ENCODE measurements around the gene WNT9B.

Gene WNT9B

GRCh38 chr17:46889519-46889918 lies 38.1 kb downstream of the WNT9B start:
- Histone ChIP-seq H3K36me3 (ENCODE audit: control insufficient read depth, insufficient read depth, low read length) (no peaks in the 10 kb centered on the region), H3K9me3 (ENCODE audit: control insufficient read depth, low read length) (no peaks in the 10 kb centered on the region), H3K4me1 (ENCODE audit: control insufficient read depth, insufficient read depth, low read length) (peaks cover 13% of the 10 kb centered on the region), H3K4me3 (ENCODE audit: insufficient read depth, low read depth, low read length) (no peak overlapping the region), H3K27me3 (ENCODE audit: control insufficient read depth, insufficient read depth, low read length, poor library complexity, severe bottlenecking) (no peaks in the 10 kb centered on the region), H3K27ac (ENCODE audit: insufficient read depth, low read depth, low read length, poor library complexity, severe bottlenecking) (no peak overlapping the region)
- 93 to 96% methylated on average over 4 of the region's 4 CpGs for WGBS, 2 experiments

GRCh38 chr17:46889992-46890564 lies 38.7 kb downstream of the WNT9B start:
- Histone ChIP-seq H3K4me3 (ENCODE audit: insufficient read depth, low read depth, low read length) (no peak overlapping the region), H3K27ac (ENCODE audit: insufficient read depth, low read depth, low read length, poor library complexity, severe bottlenecking) (no peak overlapping the region), H3K9me3 (ENCODE audit: control insufficient read depth, low read length) (no peaks in the 10 kb centered on the region), H3K36me3 (ENCODE audit: control insufficient read depth, insufficient read depth, low read length) (no peaks in the 10 kb centered on the region), H3K4me1 (ENCODE audit: control insufficient read depth, insufficient read depth, low read length) (peaks cover 13% of the 10 kb centered on the region), H3K27me3 (ENCODE audit: control insufficient read depth, insufficient read depth, low read length, poor library complexity, severe bottlenecking) (no peaks in the 10 kb centered on the region)
- 53 to 56% methylated on average over 13 of the region's 13 CpGs for WGBS, 2 experiments

- Histone ChIP-seq H3K9me3 (ENCODE audit: control insufficient read depth, low read length) (no peaks in the 10 kb centered on the region), H3K27ac (ENCODE audit: insufficient read depth, low read depth, low read length, poor library complexity, severe bottlenecking) (no peak overlapping the region), H3K27me3 (ENCODE audit: control insufficient read depth, insufficient read depth, low read length, poor library complexity, severe bottlenecking) (no peaks in the 10 kb centered on the region), H3K4me1 (ENCODE audit: control insufficient read depth, insufficient read depth, low read length) (peaks cover 13% of the 10 kb centered on the region), H3K36me3 (ENCODE audit: control insufficient read depth, insufficient read depth, low read length) (no peaks in the 10 kb centered on the region), H3K4me3 (ENCODE audit: insufficient read depth, low read depth, low read length) (no peak overlapping the region)
- WGBS, 2 experiments: 90 to 94% methylated on average over 6 of the region's 6 CpGs
These were observed 39.3 kb downstream of the WNT9B start for GRCh38 chr17:46890638-46891037.

GRCh38 chr17:46892192-46892703 lies 40.9 kb downstream of the WNT9B start:
- 87 to 91% methylated on average over 4 of the region's 4 CpGs for WGBS, 2 experiments
- Histone ChIP-seq H3K27ac (ENCODE audit: insufficient read depth, low read depth, low read length, poor library complexity, severe bottlenecking) (no peak overlapping the region), H3K4me3 (ENCODE audit: insufficient read depth, low read depth, low read length) (no peak overlapping the region), H3K4me1 (ENCODE audit: control insufficient read depth, insufficient read depth, low read length) (peaks cover 13% of the 10 kb centered on the region), H3K36me3 (ENCODE audit: control insufficient read depth, insufficient read depth, low read length) (no peaks in the 10 kb centered on the region), H3K9me3 (ENCODE audit: control insufficient read depth, low read length) (no peaks in the 10 kb centered on the region), H3K27me3 (ENCODE audit: control insufficient read depth, insufficient read depth, low read length, poor library complexity, severe bottlenecking) (no peaks in the 10 kb centered on the region)

- WGBS, 2 experiments: 90 to 92% methylated on average over 9 of the region's 9 CpGs
- no peak overlapping the region for H3K4me3 ChIP-seq (ENCODE audit: insufficient read depth, low read depth, low read length)
- H3K9me3 ChIP-seq (ENCODE audit: control insufficient read depth, low read length): peaks cover 2% of the 10 kb centered on the region
- H3K27ac ChIP-seq (ENCODE audit: insufficient read depth, low read depth, low read length, poor library complexity, severe bottlenecking): no peak overlapping the region
- H3K27me3 ChIP-seq (ENCODE audit: control insufficient read depth, insufficient read depth, low read length, poor library complexity, severe bottlenecking): no peaks in the 10 kb centered on the region
- peaks cover 12% of the 10 kb centered on the region for H3K4me1 ChIP-seq (ENCODE audit: control insufficient read depth, insufficient read depth, low read length)
- H3K36me3 ChIP-seq (ENCODE audit: control insufficient read depth, insufficient read depth, low read length): no peaks in the 10 kb centered on the region
These were observed 42.6 kb downstream of the WNT9B start for GRCh38 chr17:46894024-46894423.

- Histone ChIP-seq H3K4me3 (ENCODE audit: insufficient read depth, low read depth, low read length) (no peak overlapping the region), H3K36me3 (ENCODE audit: control insufficient read depth, insufficient read depth, low read length) (no peaks in the 10 kb centered on the region), H3K9me3 (ENCODE audit: control insufficient read depth, low read length) (peaks cover 2% of the 10 kb centered on the region), H3K27ac (ENCODE audit: insufficient read depth, low read depth, low read length, poor library complexity, severe bottlenecking) (no peak overlapping the region), H3K27me3 (ENCODE audit: control insufficient read depth, insufficient read depth, low read length, poor library complexity, severe bottlenecking) (no peaks in the 10 kb centered on the region), H3K4me1 (ENCODE audit: control insufficient read depth, insufficient read depth, low read length) (peaks cover 7% of the 10 kb centered on the region)
- WGBS, 2 experiments: 81 to 83% methylated on average over 29 of the region's 29 CpGs
These were observed 43.2 kb downstream of the WNT9B start for GRCh38 chr17:46894476-46895151.

GRCh38 chr17:46895171-46895570 lies 43.8 kb downstream of the WNT9B start:
- 92 to 93% methylated on average over 9 of the region's 9 CpGs for WGBS, 2 experiments
- Histone ChIP-seq H3K27ac (ENCODE audit: insufficient read depth, low read depth, low read length, poor library complexity, severe bottlenecking) (no peak overlapping the region), H3K36me3 (ENCODE audit: control insufficient read depth, insufficient read depth, low read length) (no peaks in the 10 kb centered on the region), H3K27me3 (ENCODE audit: control insufficient read depth, insufficient read depth, low read length, poor library complexity, severe bottlenecking) (no peaks in the 10 kb centered on the region), H3K4me3 (ENCODE audit: insufficient read depth, low read depth, low read length) (no peak overlapping the region), H3K9me3 (ENCODE audit: control insufficient read depth, low read length) (peaks cover 2% of the 10 kb centered on the region), H3K4me1 (ENCODE audit: control insufficient read depth, insufficient read depth, low read length) (peaks cover 3% of the 10 kb centered on the region)

- H3K4me3 ChIP-seq (ENCODE audit: insufficient read depth, low read depth, low read length): no peak overlapping the region
- no peaks in the 10 kb centered on the region for H3K27me3 ChIP-seq (ENCODE audit: control insufficient read depth, insufficient read depth, low read length, poor library complexity, severe bottlenecking)
- 90 to 92% methylated on average over 9 of the region's 9 CpGs for WGBS, 2 experiments
- no peak overlapping the region for H3K27ac ChIP-seq (ENCODE audit: insufficient read depth, low read depth, low read length, poor library complexity, severe bottlenecking)
- H3K36me3 ChIP-seq (ENCODE audit: control insufficient read depth, insufficient read depth, low read length): no peaks in the 10 kb centered on the region
- peaks cover 2% of the 10 kb centered on the region for H3K9me3 ChIP-seq (ENCODE audit: control insufficient read depth, low read length)
- H3K4me1 ChIP-seq (ENCODE audit: control insufficient read depth, insufficient read depth, low read length): no peaks in the 10 kb centered on the region
These were observed 45.6 kb downstream of the WNT9B start for GRCh38 chr17:46896991-46897390.

GRCh38 chr17:46898364-46898763 lies 47.0 kb downstream of the WNT9B start:
- no peaks in the 10 kb centered on the region for H3K27me3 ChIP-seq (ENCODE audit: control insufficient read depth, insufficient read depth, low read length, poor library complexity, severe bottlenecking)
- no peaks in the 10 kb centered on the region for H3K4me1 ChIP-seq (ENCODE audit: control insufficient read depth, insufficient read depth, low read length)
- H3K4me3 ChIP-seq (ENCODE audit: insufficient read depth, low read depth, low read length): no peak overlapping the region
- WGBS, 2 experiments: 83 to 85% methylated on average over 2 of the region's 2 CpGs
- no peak overlapping the region for H3K27ac ChIP-seq (ENCODE audit: insufficient read depth, low read depth, low read length, poor library complexity, severe bottlenecking)
- no peaks in the 10 kb centered on the region for H3K36me3 ChIP-seq (ENCODE audit: control insufficient read depth, insufficient read depth, low read length)
- H3K9me3 ChIP-seq (ENCODE audit: control insufficient read depth, low read length): peaks cover 2% of the 10 kb centered on the region

- H3K4me3 ChIP-seq (ENCODE audit: insufficient read depth, low read depth, low read length): no peak overlapping the region
- WGBS, 2 experiments: 93 to 98% methylated on average over 4 to 5 of the region's 5 CpGs
- H3K36me3 ChIP-seq (ENCODE audit: control insufficient read depth, insufficient read depth, low read length): no peaks in the 10 kb centered on the region
- H3K9me3 ChIP-seq (ENCODE audit: control insufficient read depth, low read length): peaks cover 2% of the 10 kb centered on the region
- no peaks in the 10 kb centered on the region for H3K27me3 ChIP-seq (ENCODE audit: control insufficient read depth, insufficient read depth, low read length, poor library complexity, severe bottlenecking)
- no peak overlapping the region for H3K27ac ChIP-seq (ENCODE audit: insufficient read depth, low read depth, low read length, poor library complexity, severe bottlenecking)
- H3K4me1 ChIP-seq (ENCODE audit: control insufficient read depth, insufficient read depth, low read length): no peaks in the 10 kb centered on the region
These were observed 47.5 kb downstream of the WNT9B start for GRCh38 chr17:46898860-46899259.

Data from ectodermal cell (in vitro differentiated cells).